ENCODE results near the gene MYO1D.

MYO1D gene

DNA sequence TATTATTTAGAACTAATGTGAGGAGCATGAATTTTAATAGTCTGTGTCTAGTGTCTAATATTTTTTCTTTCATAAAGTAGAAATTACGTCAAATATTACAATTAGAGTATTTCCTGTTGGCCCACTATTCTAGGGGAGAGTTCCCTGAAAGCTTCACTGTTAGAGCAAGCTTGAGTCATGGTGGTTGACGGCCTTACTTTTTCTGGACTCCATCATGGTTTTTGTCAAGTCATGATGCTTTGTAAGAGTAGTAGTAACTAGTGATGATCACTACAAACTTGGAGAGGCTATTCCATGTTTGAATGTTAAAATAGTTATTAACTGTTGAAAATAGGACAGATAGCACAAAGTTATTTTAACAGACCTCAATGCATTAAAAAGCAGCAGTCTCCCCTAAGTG is 431.0 kb downstream of the MYO1D start:
- no peak for DNase-seq

DNA sequence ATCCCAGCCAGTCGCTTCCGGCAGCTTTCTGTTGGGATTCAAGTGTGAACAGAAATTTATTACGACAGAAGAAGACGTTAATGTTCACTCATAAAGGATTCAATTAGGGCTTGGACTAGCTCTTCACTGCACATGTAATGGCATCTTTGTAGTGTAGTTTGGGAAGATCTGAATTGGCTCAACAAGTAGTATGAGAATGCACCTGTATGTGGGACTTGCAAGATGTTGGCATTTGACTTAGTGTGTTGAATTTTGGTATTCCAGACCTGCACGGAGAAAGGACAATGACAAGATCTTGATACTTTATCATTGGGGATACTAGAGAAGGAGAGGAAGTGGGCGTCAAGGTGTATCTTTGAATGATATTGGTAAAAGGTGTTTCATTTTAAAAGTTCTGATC is 431.4 kb downstream of the MYO1D start:
- no peak for DNase-seq

DNA sequence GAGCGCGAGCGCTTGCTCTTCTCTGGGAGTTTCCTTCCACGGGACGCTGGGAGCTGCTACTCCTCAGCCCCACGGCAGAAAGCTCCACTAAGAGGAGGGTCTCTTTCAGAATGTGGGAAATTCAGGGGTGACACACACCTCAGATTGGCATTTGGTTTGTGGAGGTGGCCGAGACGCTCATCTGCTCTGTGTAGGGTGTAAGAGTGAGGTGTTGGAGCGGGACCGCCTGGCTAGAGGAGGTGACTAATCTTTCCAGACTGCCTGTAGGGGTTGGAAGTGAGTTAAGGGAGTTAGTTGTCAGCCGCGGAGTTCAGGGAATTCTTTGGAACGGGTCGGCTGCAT is 431.9 kb downstream of the MYO1D start:
- no peak for DNase-seq

DNA sequence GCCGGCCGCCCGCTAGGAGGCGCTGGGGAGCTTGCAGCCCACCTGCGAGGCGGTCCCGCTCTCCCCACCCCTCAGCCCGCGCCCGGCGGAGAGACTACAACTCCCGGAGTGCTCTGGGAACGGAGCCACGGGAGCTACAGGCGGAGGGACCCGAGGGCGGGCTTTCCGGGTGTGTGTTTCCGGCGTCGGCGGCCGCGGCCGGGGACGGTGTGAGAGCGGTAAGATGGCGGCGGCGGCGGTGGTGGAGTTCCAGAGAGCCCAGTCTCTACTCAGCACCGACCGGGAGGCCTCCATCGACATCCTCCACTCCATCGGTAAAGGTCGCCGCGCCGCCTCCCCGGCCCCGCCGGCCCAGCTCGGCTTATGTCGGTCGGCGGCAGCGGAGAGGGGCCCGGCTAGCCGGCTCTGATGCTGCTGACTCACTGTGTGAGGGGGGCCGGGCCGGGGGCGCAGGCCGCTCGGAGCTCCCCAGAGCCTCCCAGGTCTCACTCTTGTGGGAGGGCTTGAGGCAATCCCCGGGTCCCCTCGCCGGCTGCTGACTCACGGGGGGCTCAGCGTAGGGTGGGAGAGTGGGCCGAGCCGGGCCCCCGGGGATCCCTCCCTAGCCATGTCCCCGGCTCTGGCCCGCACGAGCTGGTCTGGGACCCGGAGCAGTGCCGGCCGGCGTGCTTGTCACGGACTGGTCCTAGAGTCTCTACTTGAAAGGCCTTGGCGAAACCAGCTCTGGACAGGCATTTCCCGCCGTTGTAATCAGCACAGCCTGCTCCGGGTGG is 432.4 kb downstream of the MYO1D start, which contains the start of gene PSMD11:
TSS of gene PSMD11 (plus strand) at position 210 of the 773 bp plus-strand sequence. CDS start at position 224, 14 bp downstream.
- peak; percentile 99 for DNase-seq

DNA sequence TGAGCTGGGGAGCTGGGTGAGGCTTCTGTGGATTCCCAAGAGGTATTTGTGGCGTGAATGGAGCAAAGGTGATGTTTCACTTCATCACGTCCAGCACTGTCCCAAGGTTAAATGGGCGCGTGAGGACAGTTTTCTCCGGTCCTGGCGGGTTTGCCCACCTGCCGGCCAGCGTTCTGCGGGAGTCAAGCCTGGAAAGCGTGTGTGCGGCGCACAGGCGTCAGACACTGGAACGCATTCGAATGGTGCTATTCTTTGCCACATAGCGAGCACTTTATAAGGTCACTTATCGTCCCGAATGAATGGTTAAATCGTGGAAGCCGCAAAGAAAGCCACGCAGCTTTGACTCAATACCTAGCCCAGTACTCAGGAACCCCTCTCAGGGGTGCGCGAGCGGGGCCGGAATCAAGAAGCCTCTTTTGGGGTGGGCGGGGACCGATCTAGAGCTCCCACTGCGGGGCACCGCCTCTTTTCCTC is 433.1 kb downstream of the MYO1D start:
- DNase-seq, result no peak

Measured in effector CD8-positive, alpha-beta T cell (primary cell).